ENCODE measurements around the gene MED29.
A peak's percentile ranks its signal among the peaks of the same experiment; 100 is the strongest.

Gene MED29

DNA sequence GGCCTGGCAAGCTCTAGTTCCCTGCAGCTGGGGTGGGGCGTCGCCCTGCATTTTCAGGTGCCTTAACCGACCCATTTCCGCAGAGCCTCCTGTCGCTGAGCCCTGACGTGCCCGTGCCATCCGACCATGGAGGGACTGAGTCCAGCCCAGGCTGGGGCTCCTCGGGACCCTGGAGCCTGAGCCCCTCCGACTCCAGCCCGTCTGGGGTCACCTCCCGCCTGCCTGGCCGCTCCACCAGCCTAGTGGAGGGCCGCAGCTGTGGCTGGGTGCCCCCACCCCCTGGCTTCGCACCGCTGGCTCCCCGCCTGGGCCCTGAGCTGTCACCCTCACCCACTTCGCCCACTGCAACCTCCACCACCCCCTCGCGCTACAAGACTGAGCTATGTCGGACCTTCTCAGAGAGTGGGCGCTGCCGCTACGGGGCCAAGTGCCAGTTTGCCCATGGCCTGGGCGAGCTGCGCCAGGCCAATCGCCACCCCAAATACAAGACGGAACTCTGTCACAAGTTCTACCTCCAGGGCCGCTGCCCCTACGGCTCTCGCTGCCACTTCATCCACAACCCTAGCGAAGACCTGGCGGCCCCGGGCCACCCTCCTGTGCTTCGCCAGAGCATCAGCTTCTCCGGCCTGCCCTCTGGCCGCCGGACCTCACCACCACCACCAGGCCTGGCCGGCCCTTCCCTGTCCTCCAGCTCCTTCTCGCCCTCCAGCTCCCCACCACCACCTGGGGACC lies 16.6 kb downstream of the MED29 start:
- TF ChIP-seq, protein P1, sequence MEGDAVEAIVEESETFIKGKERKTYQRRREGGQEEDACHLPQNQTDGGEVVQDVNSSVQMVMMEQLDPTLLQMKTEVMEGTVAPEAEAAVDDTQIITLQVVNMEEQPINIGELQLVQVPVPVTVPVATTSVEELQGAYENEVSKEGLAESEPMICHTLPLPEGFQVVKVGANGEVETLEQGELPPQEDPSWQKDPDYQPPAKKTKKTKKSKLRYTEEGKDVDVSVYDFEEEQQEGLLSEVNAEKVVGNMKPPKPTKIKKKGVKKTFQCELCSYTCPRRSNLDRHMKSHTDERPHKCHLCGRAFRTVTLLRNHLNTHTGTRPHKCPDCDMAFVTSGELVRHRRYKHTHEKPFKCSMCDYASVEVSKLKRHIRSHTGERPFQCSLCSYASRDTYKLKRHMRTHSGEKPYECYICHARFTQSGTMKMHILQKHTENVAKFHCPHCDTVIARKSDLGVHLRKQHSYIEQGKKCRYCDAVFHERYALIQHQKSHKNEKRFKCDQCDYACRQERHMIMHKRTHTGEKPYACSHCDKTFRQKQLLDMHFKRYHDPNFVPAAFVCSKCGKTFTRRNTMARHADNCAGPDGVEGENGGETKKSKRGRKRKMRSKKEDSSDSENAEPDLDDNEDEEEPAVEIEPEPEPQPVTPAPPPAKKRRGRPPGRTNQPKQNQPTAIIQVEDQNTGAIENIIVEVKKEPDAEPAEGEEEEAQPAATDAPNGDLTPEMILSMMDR (IDR thresholded peaks at IDR 0.05; ENCODE audit: borderline replicate concordance, control extremely low read depth, extremely low read depth, insufficient read depth, missing control alignments) = no peak
- no peak for DNase-seq (ENCODE audit: low spot score)
- in situ Hi-C loops (cut with MboI; ENCODE audit: low sequenced_read_pairs, unreplicated experiment) = no loop called here

DNA sequence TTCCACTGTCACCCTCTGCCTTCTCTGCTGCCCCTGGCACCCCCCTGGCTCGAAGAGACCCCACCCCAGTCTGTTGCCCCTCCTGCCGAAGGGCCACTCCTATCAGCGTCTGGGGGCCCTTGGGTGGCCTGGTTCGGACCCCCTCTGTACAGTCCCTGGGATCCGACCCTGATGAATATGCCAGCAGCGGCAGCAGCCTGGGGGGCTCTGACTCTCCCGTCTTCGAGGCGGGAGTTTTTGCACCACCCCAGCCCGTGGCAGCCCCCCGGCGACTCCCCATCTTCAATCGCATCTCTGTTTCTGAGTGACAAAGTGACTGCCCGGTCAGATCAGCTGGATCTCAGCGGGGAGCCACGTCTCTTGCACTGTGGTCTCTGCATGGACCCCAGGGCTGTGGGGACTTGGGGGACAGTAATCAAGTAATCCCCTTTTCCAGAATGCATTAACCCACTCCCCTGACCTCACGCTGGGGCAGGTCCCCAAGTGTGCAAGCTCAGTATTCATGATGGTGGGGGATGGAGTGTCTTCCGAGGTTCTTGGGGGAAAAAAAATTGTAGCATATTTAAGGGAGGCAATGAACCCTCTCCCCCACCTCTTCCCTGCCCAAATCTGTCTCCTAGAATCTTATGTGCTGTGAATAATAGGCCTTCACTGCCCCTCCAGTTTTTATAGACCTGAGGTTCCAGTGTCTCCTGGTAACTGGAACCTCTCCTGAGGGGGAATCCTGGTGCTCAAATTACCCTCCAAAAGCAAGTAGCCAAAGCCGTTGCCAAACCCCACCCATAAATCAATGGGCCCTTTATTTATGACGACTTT lies 17.4 kb downstream of the MED29 start:
- TF ChIP-seq, protein P1 (IDR thresholded peaks at IDR 0.05; ENCODE audit: borderline replicate concordance, control extremely low read depth, extremely low read depth, insufficient read depth, missing control alignments) = no peak
- DNase-seq (ENCODE audit: low spot score) = no peak
- in situ Hi-C loops (cut with MboI; ENCODE audit: low sequenced_read_pairs, unreplicated experiment) = no loop called here

DNA sequence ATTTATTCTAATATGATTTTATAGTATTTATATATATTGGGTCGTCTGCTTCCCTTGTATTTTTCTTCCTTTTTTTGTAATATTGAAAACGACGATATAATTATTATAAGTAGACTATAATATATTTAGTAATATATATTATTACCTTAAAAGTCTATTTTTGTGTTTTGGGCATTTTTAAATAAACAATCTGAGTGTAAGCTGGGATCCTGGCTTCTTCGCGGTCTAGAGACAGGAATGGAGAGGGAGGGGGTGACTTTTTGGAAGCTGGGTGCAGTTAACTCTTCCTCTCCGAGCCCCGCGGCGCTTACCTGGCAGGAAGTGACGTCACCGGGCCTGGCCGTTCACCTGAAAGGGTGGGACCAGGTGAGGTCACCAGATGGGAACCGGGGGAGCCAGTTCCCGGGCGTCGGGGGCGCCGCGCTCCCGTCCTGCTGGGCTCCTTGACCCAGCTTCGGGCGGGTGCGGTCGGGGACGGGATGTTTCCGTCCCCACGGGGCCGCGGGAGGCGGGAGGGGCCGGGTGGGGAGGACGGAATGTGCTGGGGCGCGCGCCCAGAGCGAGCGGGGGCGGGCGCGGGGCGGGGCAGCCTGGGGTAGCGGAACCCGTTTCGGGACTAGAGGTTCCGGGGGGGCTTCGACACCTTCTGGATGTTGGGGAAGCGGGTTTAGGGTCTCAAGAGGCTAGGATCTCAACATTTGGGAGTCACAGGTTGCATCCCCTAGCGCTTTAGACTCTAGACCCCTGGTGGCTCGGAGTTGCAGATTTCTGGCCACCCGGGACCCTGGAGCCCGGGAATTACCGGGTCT lies 18.2 kb downstream of the MED29 start:
- TF ChIP-seq, protein P1 (IDR thresholded peaks at IDR 0.05; ENCODE audit: borderline replicate concordance, control extremely low read depth, extremely low read depth, insufficient read depth, missing control alignments) = no peak
- in situ Hi-C loops (cut with MboI; ENCODE audit: low sequenced_read_pairs, unreplicated experiment) = no loop called here

DNA sequence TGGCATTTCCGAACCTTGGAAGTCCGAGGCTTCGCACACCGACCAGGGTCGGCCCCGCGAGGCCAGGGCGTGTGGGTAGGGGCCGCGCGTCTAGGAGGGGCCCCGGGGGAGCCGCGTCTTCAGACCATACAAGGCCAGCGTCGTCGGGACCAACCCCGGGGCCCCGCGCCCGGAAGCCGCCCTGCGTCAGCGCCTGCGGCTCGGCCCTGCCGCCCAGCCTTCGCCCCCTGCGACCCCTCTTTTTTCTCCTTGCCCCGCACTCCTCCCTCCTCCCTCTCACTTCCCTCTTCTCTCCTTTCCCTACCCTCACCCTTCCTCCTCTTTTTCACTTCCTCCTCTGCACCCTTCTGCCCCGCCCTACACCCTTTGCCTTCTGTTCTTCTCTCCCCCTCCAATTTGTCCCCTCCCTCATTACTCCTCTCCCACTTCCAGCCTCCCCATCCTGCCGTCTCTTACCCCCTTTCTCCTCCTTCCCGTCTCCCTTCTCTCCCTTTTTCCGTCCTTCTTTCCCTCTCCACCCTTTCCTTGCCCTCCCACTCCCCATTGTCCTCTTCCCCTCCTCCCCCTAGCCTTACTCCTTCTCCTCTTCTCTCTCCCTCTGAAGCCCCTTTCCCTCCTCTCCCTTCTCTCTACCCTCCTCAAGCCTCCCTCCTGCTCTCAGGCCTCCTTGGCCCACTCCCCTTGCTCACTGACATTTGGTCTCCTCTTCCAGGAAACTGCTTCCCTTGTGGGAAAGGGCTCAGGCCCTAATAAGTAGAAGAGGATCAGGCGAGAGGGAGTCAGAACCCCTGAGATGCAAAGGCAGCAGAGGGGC lies 19.0 kb downstream of the MED29 start:
- peak; percentile 77 for DNase-seq (ENCODE audit: low spot score)
- in situ Hi-C loops (cut with MboI; ENCODE audit: low sequenced_read_pairs, unreplicated experiment) = no loop called here
- TF ChIP-seq, protein P1 (IDR thresholded peaks at IDR 0.05; ENCODE audit: borderline replicate concordance, control extremely low read depth, extremely low read depth, insufficient read depth, missing control alignments) = no peak

More for the DNA sequence above, 18.2 kb downstream of the MED29 start:
- peak; percentile 62 for DNase-seq (ENCODE audit: low spot score)

DNA sequence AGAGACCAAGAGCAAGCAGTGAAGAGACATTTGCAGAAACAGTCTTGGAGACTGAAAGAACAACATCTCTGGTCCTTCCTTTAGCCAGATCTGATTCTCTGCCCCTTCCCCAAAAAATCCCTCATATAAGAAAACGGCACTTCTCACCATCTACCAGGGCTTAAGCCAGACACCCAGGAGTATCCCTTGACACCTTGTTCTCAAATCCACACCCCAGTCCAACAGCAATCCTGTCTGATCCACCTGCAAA lies 19.6 kb downstream of the MED29 start:
- TF ChIP-seq, protein P1 (IDR thresholded peaks at IDR 0.05; ENCODE audit: borderline replicate concordance, control extremely low read depth, extremely low read depth, insufficient read depth, missing control alignments) = no peak
- in situ Hi-C loops (cut with MboI; ENCODE audit: low sequenced_read_pairs, unreplicated experiment) = no loop called here
- no peak for DNase-seq (ENCODE audit: low spot score)

Data from GM13976 (cell line).